Measurements from ENCODE around the gene RASSF8.

GRCh38 chr12:25993901-25994651 lies 35.6 kb downstream of the RASSF8 start:
- TF ChIP-seq GATA2 (IDR thresholded peaks at IDR 0.05; ENCODE audit: low read depth, low read length) (no peak), GATA3 (IDR thresholded peaks at IDR 0.05; ENCODE audit: low read depth, low read length) (no peak)
